ENCODE measurements around the gene MSI2.

MSI2 gene

DNA sequence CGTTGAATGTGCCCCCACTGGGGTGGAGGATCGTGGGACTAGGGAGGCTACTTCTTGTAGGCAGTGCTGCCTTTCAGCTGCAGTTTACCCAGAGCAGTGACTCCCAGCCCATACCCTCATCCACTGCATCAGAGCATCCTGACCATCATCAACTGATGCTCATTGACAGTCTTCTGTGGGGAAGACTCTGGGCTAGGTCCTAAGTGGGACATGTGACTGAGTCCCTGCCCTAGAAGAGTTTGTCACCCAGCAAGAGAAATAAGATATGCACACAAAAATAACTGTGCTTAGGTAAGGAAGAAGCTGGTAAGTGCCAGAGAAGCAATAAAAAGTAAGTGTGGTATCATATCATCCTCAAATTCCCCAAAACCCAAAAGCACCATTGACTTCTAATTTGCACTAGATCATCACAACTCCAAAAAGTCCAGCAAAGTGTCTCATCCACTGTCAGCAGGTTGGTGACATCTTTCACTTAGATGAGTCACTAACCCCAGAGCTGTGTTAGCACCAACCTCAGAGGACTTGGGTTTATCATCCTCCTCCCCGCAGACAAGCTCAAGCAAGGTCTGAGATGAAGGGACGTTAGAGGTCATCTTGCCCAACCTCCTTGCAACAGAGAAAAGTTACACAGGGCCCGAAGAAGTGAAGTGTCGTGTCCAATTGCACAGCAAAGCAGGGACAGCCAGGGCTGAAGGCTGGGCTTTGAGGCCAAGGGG is 389.8 kb downstream of the MSI2 start:
- Histone ChIP-seq H3K4me2 (ENCODE audit: low read depth, low read length, poor library complexity, severe bottlenecking) (no peak overlapping the region), H3K27ac (ENCODE audit: low read depth, low read length) (no peak overlapping the region), H3K4me3 (ENCODE audit: insufficient read depth, low read length, poor library complexity, severe bottlenecking) (no peak overlapping the region), H3F3A (ENCODE audit: insufficient read depth) (no peaks in the 10 kb centered on the region), H3K27me3 (ENCODE audit: low read length) (no peaks in the 10 kb centered on the region), H3K36me3 (ENCODE audit: low read length) (no peaks in the 10 kb centered on the region), H3K9me2 (replicated peaks; ENCODE audit: insufficient read depth, low read length) (no peaks in the 10 kb centered on the region), H4K20me1 (ENCODE audit: low read depth, low read length) (no peaks in the 10 kb centered on the region), H2AFZ (ENCODE audit: low read depth, low read length, severe bottlenecking) (no peak overlapping the region), H3K9me3 (ENCODE audit: insufficient read depth, low read length) (no peaks in the 10 kb centered on the region), H3K9ac (ENCODE audit: low read length) (no peak overlapping the region), H3K79me2 (ENCODE audit: insufficient read depth, low read length) (no peaks in the 10 kb centered on the region)
- TF ChIP-seq EZH2phosphoT487 (conservative IDR thresholded peaks at IDR 0.05; ENCODE audit: low read length), result no peak
- TF ChIP-seq, protein P1, sequence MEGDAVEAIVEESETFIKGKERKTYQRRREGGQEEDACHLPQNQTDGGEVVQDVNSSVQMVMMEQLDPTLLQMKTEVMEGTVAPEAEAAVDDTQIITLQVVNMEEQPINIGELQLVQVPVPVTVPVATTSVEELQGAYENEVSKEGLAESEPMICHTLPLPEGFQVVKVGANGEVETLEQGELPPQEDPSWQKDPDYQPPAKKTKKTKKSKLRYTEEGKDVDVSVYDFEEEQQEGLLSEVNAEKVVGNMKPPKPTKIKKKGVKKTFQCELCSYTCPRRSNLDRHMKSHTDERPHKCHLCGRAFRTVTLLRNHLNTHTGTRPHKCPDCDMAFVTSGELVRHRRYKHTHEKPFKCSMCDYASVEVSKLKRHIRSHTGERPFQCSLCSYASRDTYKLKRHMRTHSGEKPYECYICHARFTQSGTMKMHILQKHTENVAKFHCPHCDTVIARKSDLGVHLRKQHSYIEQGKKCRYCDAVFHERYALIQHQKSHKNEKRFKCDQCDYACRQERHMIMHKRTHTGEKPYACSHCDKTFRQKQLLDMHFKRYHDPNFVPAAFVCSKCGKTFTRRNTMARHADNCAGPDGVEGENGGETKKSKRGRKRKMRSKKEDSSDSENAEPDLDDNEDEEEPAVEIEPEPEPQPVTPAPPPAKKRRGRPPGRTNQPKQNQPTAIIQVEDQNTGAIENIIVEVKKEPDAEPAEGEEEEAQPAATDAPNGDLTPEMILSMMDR (IDR thresholded peaks at IDR 0.05; ENCODE audit: insufficient read depth, low read length, poor library complexity, severe bottlenecking), result no peak

DNA sequence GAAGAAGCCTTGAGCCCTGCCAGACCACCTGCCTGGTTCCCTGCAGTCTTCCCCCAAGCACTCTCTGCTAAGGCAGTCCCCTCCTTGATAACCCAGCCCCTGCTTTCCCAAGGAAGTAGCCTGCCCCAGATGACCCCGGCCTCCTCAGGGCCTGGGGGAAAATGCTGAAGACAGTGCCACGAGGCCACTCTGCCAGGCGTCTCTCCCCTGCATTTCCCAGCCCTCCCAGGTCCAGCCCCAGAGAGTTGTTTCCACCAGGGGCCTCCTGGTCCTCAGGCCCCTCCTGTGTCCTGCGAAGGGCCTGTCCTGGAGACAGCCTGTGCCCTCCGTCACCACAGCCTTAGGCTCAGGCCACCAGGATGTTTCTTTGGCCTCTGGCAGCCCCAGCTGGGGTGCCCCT is 392.4 kb downstream of the MSI2 start:
- Histone ChIP-seq H3K27ac (ENCODE audit: low read depth, low read length) (no peak overlapping the region), H3F3A (ENCODE audit: insufficient read depth) (no peaks in the 10 kb centered on the region), H3K9me2 (replicated peaks; ENCODE audit: insufficient read depth, low read length) (no peaks in the 10 kb centered on the region), H3K9me3 (ENCODE audit: insufficient read depth, low read length) (no peaks in the 10 kb centered on the region), H4K20me1 (ENCODE audit: low read depth, low read length) (no peaks in the 10 kb centered on the region), H3K79me2 (ENCODE audit: insufficient read depth, low read length) (no peaks in the 10 kb centered on the region), H2AFZ (ENCODE audit: low read depth, low read length, severe bottlenecking) (no peak overlapping the region), H3K36me3 (ENCODE audit: low read length) (no peaks in the 10 kb centered on the region), H3K4me2 (ENCODE audit: low read depth, low read length, poor library complexity, severe bottlenecking) (no peak overlapping the region), H3K4me3 (ENCODE audit: insufficient read depth, low read length, poor library complexity, severe bottlenecking) (no peak overlapping the region), H3K9ac (ENCODE audit: low read length) (no peak overlapping the region), H3K27me3 (ENCODE audit: low read length) (no peaks in the 10 kb centered on the region)
- TF ChIP-seq, protein P1 (IDR thresholded peaks at IDR 0.05; ENCODE audit: insufficient read depth, low read length, poor library complexity, severe bottlenecking), result no peak
- TF ChIP-seq EZH2phosphoT487 (conservative IDR thresholded peaks at IDR 0.05; ENCODE audit: low read length), result no peak

DNA sequence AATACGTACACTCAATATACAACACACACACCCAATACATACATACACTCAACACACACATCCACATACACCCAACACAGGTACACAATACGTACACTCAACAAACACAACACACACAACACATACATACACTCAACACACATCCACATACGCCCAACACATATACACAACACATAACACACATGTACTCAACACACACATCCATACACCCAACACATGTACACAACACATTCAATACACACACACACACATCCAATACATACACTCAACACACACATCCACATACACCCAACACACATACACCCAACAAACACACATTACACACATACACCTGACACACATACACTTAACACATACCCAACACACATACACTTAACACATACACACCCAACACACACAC is 392.9 kb downstream of the MSI2 start:
- no peak overlapping the region for H3K27ac ChIP-seq (ENCODE audit: low read depth, low read length)
- H3F3A ChIP-seq (ENCODE audit: insufficient read depth), result no peaks in the 10 kb centered on the region
- no peak for TF ChIP-seq EZH2phosphoT487 (conservative IDR thresholded peaks at IDR 0.05; ENCODE audit: low read length)
- TF ChIP-seq, protein P1 (IDR thresholded peaks at IDR 0.05; ENCODE audit: insufficient read depth, low read length, poor library complexity, severe bottlenecking), result no peak
- no peaks in the 10 kb centered on the region for H3K79me2 ChIP-seq (ENCODE audit: insufficient read depth, low read length)
- H3K36me3 ChIP-seq (ENCODE audit: low read length), result no peaks in the 10 kb centered on the region
- H3K4me2 ChIP-seq (ENCODE audit: low read depth, low read length, poor library complexity, severe bottlenecking), result no peak overlapping the region
- no peak overlapping the region for H3K9ac ChIP-seq (ENCODE audit: low read length)
- no peak overlapping the region for H2AFZ ChIP-seq (ENCODE audit: low read depth, low read length, severe bottlenecking)
- H3K9me2 ChIP-seq (replicated peaks; ENCODE audit: insufficient read depth, low read length), result no peaks in the 10 kb centered on the region
- H4K20me1 ChIP-seq (ENCODE audit: low read depth, low read length), result no peaks in the 10 kb centered on the region
- H3K27me3 ChIP-seq (ENCODE audit: low read length), result no peaks in the 10 kb centered on the region
- H3K4me3 ChIP-seq (ENCODE audit: insufficient read depth, low read length, poor library complexity, severe bottlenecking), result no peak overlapping the region
- H3K9me3 ChIP-seq (ENCODE audit: insufficient read depth, low read length), result no peaks in the 10 kb centered on the region

All from SU-DHL-6 (cell line).